GM12878 (cell line): ENCODE data around the gene CHN2. TPM values are rescaled to one million over a fixed set of nuclear protein-coding genes. Genes with fewer than 3 reads are reported as not detected.

ENCODE experiments used
- ATAC-seq: fragments of 200-7000 bp; cut with Tn5 transposase; 3 replicates; pipeline ENCODE4 v1.9.1; 2020; ENCODE audit warnings: mild to moderate bottlenecking, moderate library complexity
- BruUV-seq: library from RNA; stranded (reverse); fragments of 400-500 nt; replicated peaks from 2 replicates; lab custom pipeline; 2021; lab: Mats Ljungman, UMichigan
- CTCF ChIA-PET: fragments of 300-600 bp; sonication (Branson Sonifier 250); formaldehyde crosslinking; extraction: SDS; loops from one replicate; lab custom pipeline; 2021; ENCODE audit warnings: inconsistent platforms; lab: Yijun Ruan, JAX
- POLR2A ChIA-PET: fragments of 350-600 bp; formaldehyde crosslinking; extraction: SDS; loops from one replicate; lab custom pipeline; 2021; ENCODE audit warnings: inconsistent platforms; lab: Charles Lee
- RAD21 ChIA-PET: fragments of 300-600 bp; sonication (Branson Sonifier 250); formaldehyde crosslinking; loops from one replicate; lab custom pipeline; 2023; ENCODE audit warnings: antibody characterized with exemption; ENCODE audit not compliant: unreplicated experiment; lab: Charles Lee
- SMC1A ChIA-PET: fragments of 300-600 bp; sonication (Branson Sonifier 250); formaldehyde crosslinking; loops from one replicate; lab custom pipeline; 2023; ENCODE audit not compliant: unreplicated experiment, uncharacterized antibody; lab: Charles Lee
- DNase-seq: peaks from one replicate; pipeline ENCODE4 v3.0.0-alpha.2; 2011; ENCODE audit warnings: low read depth, low spot score
- FAIRE-seq: peaks from 3 replicates; lab custom pipeline; 2011; peaks lifted over from hg19 to GRCh38; lab: Jason Lieb, UNC
- H2AFZ ChIP-seq: 2 replicates; pipeline ENCODE4 v1.6.0; 2011; ENCODE audit warnings: low read depth, low read length, control low read depth; ENCODE audit not compliant: control insufficient read depth
- H3K27ac ChIP-seq: 2 replicates; pipeline ENCODE4 v1.5.1; 2011; ENCODE audit warnings: control low read depth; ENCODE audit not compliant: control insufficient read depth, insufficient read depth
- H3K27me3 ChIP-seq, 2 experiments: replicated peaks in 1 of 2; 2 replicates each; pipeline versions ENCODE4 v1.6.0 to v1.6.1; 2011; ENCODE audit warnings: low read length in 1 of 2; ENCODE audit not compliant: control insufficient read depth in 2 of 2, insufficient read depth in 2 of 2
- H3K36me3 ChIP-seq, 2 experiments: 2 replicates each; pipeline ENCODE4 v1.5.1; 2011; ENCODE audit warnings: low read length in 1 of 2; ENCODE audit not compliant: control insufficient read depth in 2 of 2, insufficient read depth in 2 of 2
- H3K4me1 ChIP-seq: 2 replicates; pipeline ENCODE4 v1.6.1; 2011; ENCODE audit warnings: mild to moderate bottlenecking, low read length, moderate library complexity, mixed read lengths; ENCODE audit not compliant: control insufficient read depth, insufficient read depth
- H3K4me2 ChIP-seq: 2 replicates; pipeline ENCODE4 v1.6.0; 2011; ENCODE audit warnings: control low read depth; ENCODE audit not compliant: control insufficient read depth, insufficient read depth
- H3K4me3 ChIP-seq: fragments of 200-600 bp; sonication (generic); 2 replicates; pipeline ENCODE4 v1.5.1; 2016
- H3K79me2 ChIP-seq: 2 replicates; pipeline ENCODE4 v1.6.0; 2011; ENCODE audit warnings: low read length; ENCODE audit not compliant: control insufficient read depth, insufficient read depth
- H3K9ac ChIP-seq: 2 replicates; pipeline ENCODE4 v1.8.0; 2011; ENCODE audit warnings: low read length, control low read depth, mixed read lengths; ENCODE audit not compliant: control insufficient read depth, insufficient read depth
- H3K9me3 ChIP-seq: replicated peaks from 3 replicates; pipeline ENCODE4 v1.5.1; 2011; ENCODE audit warnings: mild to moderate bottlenecking, low read length; ENCODE audit not compliant: control insufficient read depth, insufficient read depth
- H4K20me1 ChIP-seq: 2 replicates; pipeline ENCODE4 v1.6.0; 2011; ENCODE audit not compliant: control insufficient read depth, insufficient read depth
- BCL3 ChIP-seq: IDR thresholded peaks from 2 replicates; pipeline ENCODE4 v1.6.1; 2011; ENCODE audit warnings: borderline replicate concordance, low read depth, mild to moderate bottlenecking, moderate library complexity, low read length; ENCODE audit not compliant: insufficient read depth, poor library complexity, severe bottlenecking
- DPF2 ChIP-seq: fragments of 450-650 bp; IDR thresholded peaks from 2 replicates; pipeline ENCODE4 v1.6.1; 2017; ENCODE audit warnings: mild to moderate bottlenecking
- EED ChIP-seq: sonication (generic); IDR thresholded peaks from 2 replicates; pipeline ENCODE4 v1.6.1; 2016; ENCODE audit warnings: antibody characterized with exemption, low read depth
- ETV6 ChIP-seq, 2 experiments: fragments of 450-650 bp in 1 of 2; IDR thresholded peaks in 1 of 2; conservative IDR thresholded peaks in 1 of 2; 2 replicates each; pipeline ENCODE4 v1.6.1; 2014; ENCODE audit warnings: antibody characterized with exemption in 1 of 2, borderline replicate concordance in 1 of 2, low read depth in 1 of 2, mild to moderate bottlenecking in 1 of 2, moderate library complexity in 1 of 2
- HDGF ChIP-seq: fragments of 450-650 bp; IDR thresholded peaks from 2 replicates; pipeline ENCODE4 v1.6.1; 2016; ENCODE audit warnings: antibody characterized with exemption
- IKZF1 ChIP-seq: fragments of 450-650 bp; conservative IDR thresholded peaks from 2 replicates; pipeline ENCODE4 v1.6.1; 2017; ENCODE audit warnings: antibody characterized with exemption, mild to moderate bottlenecking
- MLLT1 ChIP-seq: fragments of 450-650 bp; IDR thresholded peaks from 2 replicates; pipeline ENCODE4 v1.6.1; 2016; ENCODE audit warnings: mild to moderate bottlenecking
- NFXL1 ChIP-seq: fragments of 450-650 bp; IDR thresholded peaks from 2 replicates; pipeline ENCODE4 v1.6.1; 2017; ENCODE audit warnings: antibody characterized with exemption, mild to moderate bottlenecking, borderline replicate concordance
- NFYB ChIP-seq: IDR thresholded peaks from 2 replicates; pipeline ENCODE4 v1.6.1; 2011; ENCODE audit warnings: low read depth, mild to moderate bottlenecking, low read length, improper control_type of control experiment, moderate library complexity; ENCODE audit not compliant: insufficient read depth
- POLR2AphosphoS2 ChIP-seq: IDR thresholded peaks from 2 replicates; pipeline ENCODE4 v1.6.1; 2011; ENCODE audit warnings: low read depth, mild to moderate bottlenecking, low read length, improper control_type of control experiment, moderate library complexity
- POLR2AphosphoS5 ChIP-seq: IDR thresholded peaks from 2 replicates; pipeline ENCODE4 v1.6.1; 2011; ENCODE audit warnings: mild to moderate bottlenecking, low read length, inconsistent platforms
- POU2F2 ChIP-seq: IDR thresholded peaks from 3 replicates; pipeline ENCODE4 v1.6.1; 2011; ENCODE audit warnings: low read depth, mild to moderate bottlenecking, low read length, borderline replicate concordance
- RB1 ChIP-seq: fragments of 450-650 bp; formaldehyde crosslinking; IDR thresholded peaks from 2 replicates; pipeline ENCODE4 v1.6.1; 2017; ENCODE audit warnings: mild to moderate bottlenecking, borderline replicate concordance
- SREBF2 ChIP-seq: IDR thresholded peaks from 2 replicates; pipeline ENCODE4 v1.6.1; 2012; ENCODE audit warnings: mild to moderate bottlenecking, low read length
- YBX1 ChIP-seq: fragments of 450-650 bp; IDR thresholded peaks from 2 replicates; pipeline ENCODE4 v1.6.1; 2016; ENCODE audit warnings: antibody characterized with exemption
- ZBTB40 ChIP-seq: fragments of 450-650 bp; IDR thresholded peaks from 2 replicates; pipeline ENCODE4 v1.6.1; 2016; ENCODE audit warnings: mild to moderate bottlenecking, moderate library complexity, borderline replicate concordance
- WGBS: methylation state at CpG from one replicate; pipeline ENCODE4 v1.1.6; 2016; ENCODE audit warnings: low lambda C conversion rate; ENCODE audit not compliant: insufficient replicate concordance, insufficient coverage; ENCODE audit errors: missing lambda C conversion rate; 5-methylcytosine and 5-hydroxymethylcytosine counted together
- in situ Hi-C: fragments of 300-500 bp; cut with MboI; formaldehyde crosslinking; loops from 9 replicates; pipeline ENCODE4 v1.14.3; 2018; ENCODE audit warnings: mixed read lengths
- intact Hi-C: fragments of 100-400 bp; cut with micrococcal nuclease; formaldehyde crosslinking; loops from one replicate; pipeline ENCODE4 v1.14.2; 2022; ENCODE audit not compliant: unreplicated experiment
- polyA plus RNA-seq, 11 experiments: library from polyadenylated mRNA; depleted of rRNA in 4 of 11; unstranded in 6 of 11; stranded (reverse) in 5 of 11; fragments of >200 nt; fragmentation: Nextera tagmentation in 4 of 11; fragmentation: Illumina TruSeq in 1 of 11; extraction: Ambion mirVana in 4 of 11; extraction: Trizol in 1 of 11; gene quantifications; 1 replicate in 1 of 11; 2 replicates in 10 of 11; pipeline versions ENCODE4 v1.2.1 to v1.2.3, GENCODE V29; 2011 to 2016; ENCODE audit warnings: inconsistent platforms in 2 of 11, missing spikeins in 2 of 11, low read depth in 1 of 11
- total RNA-seq, 4 experiments: library from RNA; depleted of rRNA in 3 of 4; stranded (reverse); fragments of >200 nt in 3 of 4; fragmentation: Illumina TruSeq in 1 of 4; extraction: Trizol in 1 of 4; gene quantifications; 2 replicates each; pipeline versions ENCODE4 v1.2.1 to v1.2.3, GENCODE V29; 2013 to 2021

The CHN2 gene
- total and polyA plus RNA-seq, 10 of the 15 experiments (the other 5 are each of a cell fraction or from before 2014, with no cell fraction given) = 0.11 to 3.8 (median 0.37) TPM; not detected in 2

- DNase-seq = no peak
- Histone ChIP-seq H2AFZ (no peak overlapping the region), H3K4me3 (no peak overlapping the region), H3K79me2 (no peaks in the 10 kb centered on the region), H3K9ac (no peak overlapping the region), H3K27me3 (no peaks in the 10 kb centered on the region; a peak in 1 of 4 replicates), H3K36me3 (no peaks in the 10 kb centered on the region), H3K4me2 (no peak overlapping the region), H3K4me1 (no peaks in the 10 kb centered on the region), H3K27ac (no peak overlapping the region), H4K20me1 (no peaks in the 10 kb centered on the region), H3K9me3 (no peaks in the 10 kb centered on the region)
- FAIRE-seq = no peak
- no peak for ATAC-seq
- SMC1A ChIA-PET = interaction anchor here (0.7 to 1.0 kb wide), 2 partner anchors 28 to 197 kb away, joined by 3 read pairs; no protein-coding TSS in a partner anchor
- intact Hi-C loops = no loop called here
- WGBS = 13% methylated on average over 3 of the region's 3 CpGs
- RAD21 ChIA-PET = no interaction called here
- CTCF ChIA-PET = interaction anchor here (0.6 kb wide), 1 partner anchor 16 kb away, joined by 3 read pairs; no protein-coding TSS in a partner anchor
- in situ Hi-C loops = no loop called here
- no peak for TF ChIP-seq HDGF
- TF ChIP-seq RB1 = no peak
- TF ChIP-seq EED = no peak
- TF ChIP-seq SREBF2 = no peak
- TF ChIP-seq IKZF1 = no peak
- no peak for TF ChIP-seq BCL3
- no peak for TF ChIP-seq NFXL1
- no peak for TF ChIP-seq MLLT1
- no peak for TF ChIP-seq ZBTB40
- TF ChIP-seq POLR2AphosphoS5 = no peak
- no peak for TF ChIP-seq POU2F2
- TF ChIP-seq ETV6 (conservative IDR thresholded peaks at IDR 0.05 in 1 of 2, IDR thresholded peaks at IDR 0.05 in 1 of 2; ENCODE audit: borderline replicate concordance in 1 of 2, low read depth in 1 of 2) = no peak
- TF ChIP-seq YBX1 = no peak
- no peak for TF ChIP-seq DPF2
- TF ChIP-seq NFYB = no peak
- TF ChIP-seq POLR2AphosphoS2 = no peak
- POLR2A ChIA-PET = no interaction called here
- no TSS peak for BruUV-seq
These were observed 122.4 kb downstream of the CHN2 start for GRCh38 chr7:29316926-29317325.
